HEK293 (cell line): ENCODE measurements around the gene CASD1.

Source experiments
- CTCF ChIA-PET: fragments of 350-600 bp; formaldehyde crosslinking; extraction: SDS; loops from one replicate; lab custom pipeline; 2021; ENCODE audit warnings: antibody characterized with exemption; lab: Yijun Ruan, JAX
- POLR2A ChIA-PET: fragments of 300-600 bp; formaldehyde crosslinking; extraction: SDS; loops from one replicate; lab custom pipeline; 2020; ENCODE audit warnings: antibody characterized with exemption, inconsistent platforms; lab: Yijun Ruan, JAX
- H3K27ac ChIP-seq: fragments of 200-500 bp; sonication (Bioruptor generic); 2 replicates; pipeline ENCODE4 v1.5.1; 2014; ENCODE audit warnings: low read depth, low read length, control low read depth, inconsistent platforms; ENCODE audit errors: extremely low read depth
- H3K36me3 ChIP-seq, 2 experiments: fragments of 200-500 bp in 1 of 2; sonication (Bioruptor generic) in 1 of 2; 1 replicate in 1 of 2; 2 replicates in 1 of 2; pipeline ENCODE4 v1.5.1; 2014 to 2017; ENCODE audit warnings: inconsistent platforms in 2 of 2, low read length in 2 of 2; ENCODE audit not compliant: control insufficient read depth in 2 of 2, insufficient read depth in 1 of 2
- H3K4me1 ChIP-seq: fragments of 200-500 bp; sonication (Bioruptor generic); 2 replicates; pipeline ENCODE4 v1.5.1; 2014; ENCODE audit warnings: mild to moderate bottlenecking, low read length, inconsistent platforms; ENCODE audit not compliant: control insufficient read depth, insufficient read depth
- H3K4me3 ChIP-seq: 2 replicates; pipeline ENCODE4 v1.5.1; 2011; ENCODE audit warnings: low read depth, mild to moderate bottlenecking, control low read depth, low read length, moderate library complexity
- H3K9me3 ChIP-seq: fragments of 200-500 bp; sonication (Bioruptor generic); 2 replicates; pipeline ENCODE4 v1.5.1; 2014; ENCODE audit warnings: low read depth, low read length, inconsistent platforms; ENCODE audit not compliant: control insufficient read depth, insufficient read depth
- EGR2 ChIP-seq: fragments of 450-650 bp; formaldehyde crosslinking; IDR thresholded peaks from 2 replicates; pipeline ENCODE4 v1.5.1; 2016; ENCODE audit warnings: low read depth, missing biosample characterization, missing genetic modification characterization
- GLIS2 ChIP-seq: fragments of 450-650 bp; formaldehyde crosslinking; IDR thresholded peaks from 2 replicates; pipeline ENCODE4 v1.5.1; 2016; ENCODE audit warnings: missing biosample characterization, missing genetic modification characterization
- HOXD13 ChIP-seq: sonication (generic); formaldehyde crosslinking; IDR thresholded peaks from 2 replicates; pipeline ENCODE4 v1.8.0; 2022; ENCODE audit warnings: missing genetic modification reagents, borderline replicate concordance
- REST ChIP-seq: fragments of 450-650 bp; formaldehyde crosslinking; IDR thresholded peaks from 2 replicates; pipeline ENCODE4 v1.5.1; 2016; ENCODE audit warnings: missing biosample characterization, missing genetic modification characterization
- SP7 ChIP-seq: fragments of 450-650 bp; formaldehyde crosslinking; IDR thresholded peaks from 2 replicates; pipeline ENCODE4 v1.5.1; 2016; ENCODE audit warnings: missing biosample characterization, missing genetic modification characterization
- ZBTB1 ChIP-seq: fragments of 450-650 bp; formaldehyde crosslinking; IDR thresholded peaks from 2 replicates; pipeline ENCODE4 v1.5.1; 2016; ENCODE audit warnings: missing biosample characterization, missing genetic modification characterization
- ZBTB8A ChIP-seq: fragments of 450-650 bp; formaldehyde crosslinking; IDR thresholded peaks from 2 replicates; pipeline ENCODE4 v1.5.1; 2016; ENCODE audit warnings: missing biosample characterization, missing genetic modification characterization
- ZFP37 ChIP-seq: fragments of 450-650 bp; formaldehyde crosslinking; IDR thresholded peaks from 2 replicates; pipeline ENCODE4 v1.5.1; 2016; ENCODE audit warnings: missing biosample characterization, missing genetic modification characterization
- ZNF114 ChIP-seq: fragments of 450-650 bp; formaldehyde crosslinking; IDR thresholded peaks from 2 replicates; pipeline ENCODE4 v1.5.0; 2017; ENCODE audit warnings: missing biosample characterization, missing genetic modification characterization
- ZNF169 ChIP-seq: fragments of 450-650 bp; formaldehyde crosslinking; IDR thresholded peaks from 2 replicates; pipeline ENCODE4 v1.5.1; 2016; ENCODE audit warnings: missing biosample characterization, missing genetic modification characterization
- ZNF202 ChIP-seq: fragments of 450-650 bp; formaldehyde crosslinking; IDR thresholded peaks from 2 replicates; pipeline ENCODE4 v1.5.1; 2016; ENCODE audit warnings: missing biosample characterization, missing genetic modification characterization, borderline replicate concordance
- ZNF223 ChIP-seq: fragments of 450-650 bp; formaldehyde crosslinking; IDR thresholded peaks from 2 replicates; pipeline ENCODE4 v1.5.1; 2016; ENCODE audit warnings: missing biosample characterization, missing genetic modification characterization
- ZNF350 ChIP-seq: fragments of 450-650 bp; formaldehyde crosslinking; IDR thresholded peaks from 2 replicates; pipeline ENCODE4 v1.5.0; 2017; ENCODE audit warnings: missing biosample characterization, mild to moderate bottlenecking, missing genetic modification characterization
- ZNF37A ChIP-seq: fragments of 450-650 bp; IDR thresholded peaks from 2 replicates; pipeline ENCODE4 v1.5.1; 2018; ENCODE audit warnings: missing biosample characterization, missing genetic modification characterization
- ZNF449 ChIP-seq: fragments of 450-650 bp; formaldehyde crosslinking; IDR thresholded peaks from 2 replicates; pipeline ENCODE4 v1.5.1; 2017; ENCODE audit warnings: missing biosample characterization, mild to moderate bottlenecking, missing genetic modification characterization, moderate library complexity
- ZNF529 ChIP-seq: fragments of 450-650 bp; formaldehyde crosslinking; IDR thresholded peaks from 2 replicates; pipeline ENCODE4 v1.5.1; 2017; ENCODE audit warnings: missing genetic modification characterization, missing biosample characterization; ENCODE audit not compliant: insufficient replicate concordance
- ZNF544 ChIP-seq: fragments of 450-650 bp; formaldehyde crosslinking; IDR thresholded peaks from 2 replicates; pipeline ENCODE4 v1.5.0; 2017; ENCODE audit warnings: missing biosample characterization, missing genetic modification characterization
- ZNF560 ChIP-seq: fragments of 450-650 bp; formaldehyde crosslinking; IDR thresholded peaks from 2 replicates; pipeline ENCODE4 v1.5.1; 2017; ENCODE audit warnings: missing biosample characterization, missing genetic modification characterization, borderline replicate concordance
- ZNF624 ChIP-seq: fragments of 450-650 bp; formaldehyde crosslinking; IDR thresholded peaks from 2 replicates; pipeline ENCODE4 v1.5.1; 2017; ENCODE audit warnings: missing biosample characterization, missing genetic modification characterization
- ZNF792 ChIP-seq: fragments of 450-650 bp; formaldehyde crosslinking; IDR thresholded peaks from 2 replicates; pipeline ENCODE4 v1.5.1; 2016; ENCODE audit warnings: missing biosample characterization, missing genetic modification characterization
- ZXDB ChIP-seq: fragments of 450-650 bp; formaldehyde crosslinking; IDR thresholded peaks from 2 replicates; pipeline ENCODE4 v1.5.1; 2016; ENCODE audit warnings: missing biosample characterization, missing genetic modification characterization
- TF ChIP-seq, protein P1 (sequence below): fragments of 450-650 bp; formaldehyde crosslinking; optimal IDR thresholded peaks from 2 replicates; pipeline ENCODE3; 2016; ENCODE audit warnings: missing biosample characterization, mild to moderate bottlenecking, missing genetic modification characterization
- TF ChIP-seq, protein P2 (sequence below): fragments of 450-650 bp; formaldehyde crosslinking; IDR thresholded peaks from 2 replicates; pipeline ENCODE4 v1.5.1; 2016; ENCODE audit warnings: missing biosample characterization, missing genetic modification characterization
- TF ChIP-seq, protein P3 (sequence below): fragments of 450-650 bp; formaldehyde crosslinking; IDR thresholded peaks from 2 replicates; pipeline ENCODE4 v1.5.0; 2017; ENCODE audit warnings: missing biosample characterization, missing genetic modification characterization, borderline replicate concordance

Gene CASD1

DNA sequence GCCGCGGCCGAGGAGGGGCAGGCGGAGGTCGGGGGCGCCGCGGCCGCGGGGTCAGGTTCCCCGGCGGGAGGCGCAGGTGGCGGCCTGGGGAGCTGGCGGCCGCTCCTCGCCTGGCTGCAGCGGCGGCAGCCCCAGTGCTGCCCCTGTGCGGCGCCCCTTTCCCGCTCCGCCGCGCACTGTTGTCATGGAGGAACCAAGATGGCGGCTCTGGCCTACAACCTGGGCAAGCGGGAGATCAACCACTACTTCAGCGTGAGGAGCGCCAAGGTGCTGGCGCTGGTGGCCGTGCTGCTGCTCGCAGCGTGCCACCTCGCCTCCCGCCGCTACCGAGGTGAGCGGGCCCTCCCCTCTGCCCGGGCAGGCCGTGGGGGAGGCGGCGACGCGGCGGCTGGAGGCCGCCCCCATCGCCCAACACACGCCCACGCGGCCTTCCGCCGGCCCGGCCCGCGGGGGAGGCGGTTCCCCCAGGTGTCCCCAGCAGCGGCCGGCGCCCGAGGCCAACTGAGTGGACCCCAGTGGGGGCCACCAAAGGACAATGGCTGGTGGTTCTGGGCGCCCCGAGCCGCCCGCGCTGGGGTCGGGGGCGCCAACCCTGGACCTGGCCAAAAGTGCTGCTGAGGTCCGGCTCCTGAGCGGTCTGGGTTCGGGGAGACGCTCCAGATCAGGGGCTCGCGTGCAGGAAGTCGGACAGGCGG is 425 bp downstream of the CASD1 start (continued):
- TF ChIP-seq ZNF202 (tag by site-specific recombination) (no peak), GLIS2 (tag by site-specific recombination) (peak; percentile 99), ZNF169 (tag by site-specific recombination) (no peak), SP7 (tag by site-specific recombination) (peak; percentile 16; the same call in 1 of the 2 replicates), ZNF792 (tag by site-specific recombination) (no peak), ZFP37 (no peak), ZNF529 (no peak), ZNF624 (no peak), ZNF114 (tag by site-specific recombination) (no peak)

DNA sequence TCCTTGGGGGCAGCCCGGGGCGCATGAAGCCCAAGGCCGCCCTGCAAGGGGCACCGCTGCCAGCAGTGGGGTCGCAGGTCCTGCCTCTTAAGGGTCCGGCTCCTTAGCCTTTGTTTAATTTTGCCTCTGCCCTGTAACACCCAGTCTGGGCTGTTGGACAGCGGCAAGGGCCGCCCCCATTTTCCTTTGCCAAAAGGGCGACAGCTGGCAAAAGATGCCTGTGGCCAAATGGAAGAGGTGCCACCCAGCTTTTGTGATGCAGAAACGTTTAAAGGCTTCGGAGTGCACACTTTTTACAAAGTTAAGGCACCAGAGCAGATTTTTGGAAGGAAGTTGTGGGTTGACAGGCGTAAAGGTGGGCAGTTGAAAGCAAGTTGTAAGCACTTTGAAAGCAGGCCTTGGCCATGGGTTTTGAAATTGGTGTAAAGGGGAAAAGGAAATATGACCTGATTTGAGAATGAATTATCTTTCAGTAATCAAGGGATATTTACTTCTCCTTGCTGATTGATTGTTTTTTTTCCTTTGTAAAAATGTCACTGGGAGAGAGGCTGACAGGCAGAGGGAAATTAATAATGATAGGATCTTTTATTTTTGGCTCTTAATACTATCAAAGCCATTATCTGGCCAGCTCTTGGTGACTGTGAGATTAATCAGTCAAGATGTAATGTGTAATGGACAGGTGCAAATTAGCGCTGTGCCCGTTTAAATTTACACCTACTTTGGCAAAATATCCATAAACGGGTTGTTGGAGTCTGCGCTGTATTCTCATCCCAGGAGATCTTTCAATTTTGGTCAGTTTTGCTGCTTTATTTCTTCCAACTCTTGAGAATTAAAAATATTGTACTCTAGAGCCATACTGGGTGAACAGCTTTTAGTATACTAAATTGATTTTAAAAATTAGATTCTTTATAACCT is 1.2 kb downstream of the CASD1 start:
- no peaks in the 10 kb centered on the region for H3K36me3 ChIP-seq
- ChIA-PET POLR2A (no interaction called here), CTCF (no interaction called here)
- peak overlapping the region; percentile 97 for H3K27ac ChIP-seq
- H3K4me1 ChIP-seq = peaks cover 26% of the 10 kb centered on the region
- no peaks in the 10 kb centered on the region for H3K9me3 ChIP-seq
- H3K4me3 ChIP-seq = peak overlapping the region; percentile 81
- TF ChIP-seq ZBTB8A (tag by site-specific recombination) (peak; percentile 98), HOXD13 (no peak), ZBTB1 (tag by site-specific recombination) (no peak), ZNF350 (tag by site-specific recombination) (no peak), ZXDB (tag by site-specific recombination) (no peak; the same call in 1 of the 2 replicates), EGR2 (tag by site-specific recombination) (peak; percentile 61), ZNF544 (tag by site-specific recombination) (no peak), ZNF37A (no peak), ZNF223 (no peak), REST (tag by site-specific recombination) (peak; percentile 97), ZNF560 (no peak), ZNF449 (tag by site-specific recombination) (no peak)
- TF ChIP-seq, protein P1, sequence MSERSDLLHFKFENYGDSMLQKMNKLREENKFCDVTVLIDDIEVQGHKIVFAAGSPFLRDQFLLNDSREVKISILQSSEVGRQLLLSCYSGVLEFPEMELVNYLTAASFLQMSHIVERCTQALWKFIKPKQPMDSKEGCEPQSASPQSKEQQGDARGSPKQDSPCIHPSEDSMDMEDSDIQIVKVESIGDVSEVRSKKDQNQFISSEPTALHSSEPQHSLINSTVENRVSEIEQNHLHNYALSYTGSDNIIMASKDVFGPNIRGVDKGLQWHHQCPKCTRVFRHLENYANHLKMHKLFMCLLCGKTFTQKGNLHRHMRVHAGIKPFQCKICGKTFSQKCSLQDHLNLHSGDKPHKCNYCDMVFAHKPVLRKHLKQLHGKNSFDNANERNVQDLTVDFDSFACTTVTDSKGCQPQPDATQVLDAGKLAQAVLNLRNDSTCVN (tag by site-specific recombination) = no peak
- TF ChIP-seq, protein P2, sequence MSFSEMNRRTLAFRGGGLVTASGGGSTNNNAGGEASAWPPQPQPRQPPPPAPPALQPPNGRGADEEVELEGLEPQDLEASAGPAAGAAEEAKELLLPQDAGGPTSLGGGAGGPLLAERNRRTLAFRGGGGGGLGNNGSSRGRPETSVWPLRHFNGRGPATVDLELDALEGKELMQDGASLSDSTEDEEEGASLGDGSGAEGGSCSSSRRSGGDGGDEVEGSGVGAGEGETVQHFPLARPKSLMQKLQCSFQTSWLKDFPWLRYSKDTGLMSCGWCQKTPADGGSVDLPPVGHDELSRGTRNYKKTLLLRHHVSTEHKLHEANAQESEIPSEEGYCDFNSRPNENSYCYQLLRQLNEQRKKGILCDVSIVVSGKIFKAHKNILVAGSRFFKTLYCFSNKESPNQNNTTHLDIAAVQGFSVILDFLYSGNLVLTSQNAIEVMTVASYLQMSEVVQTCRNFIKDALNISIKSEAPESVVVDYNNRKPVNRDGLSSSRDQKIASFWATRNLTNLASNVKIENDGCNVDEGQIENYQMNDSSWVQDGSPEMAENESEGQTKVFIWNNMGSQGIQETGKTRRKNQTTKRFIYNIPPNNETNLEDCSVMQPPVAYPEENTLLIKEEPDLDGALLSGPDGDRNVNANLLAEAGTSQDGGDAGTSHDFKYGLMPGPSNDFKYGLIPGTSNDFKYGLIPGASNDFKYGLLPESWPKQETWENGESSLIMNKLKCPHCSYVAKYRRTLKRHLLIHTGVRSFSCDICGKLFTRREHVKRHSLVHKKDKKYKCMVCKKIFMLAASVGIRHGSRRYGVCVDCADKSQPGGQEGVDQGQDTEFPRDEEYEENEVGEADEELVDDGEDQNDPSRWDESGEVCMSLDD (tag by site-specific recombination) = 0 out of 2 replicates have a peak, but pooled peaks have one; percentile 76
- TF ChIP-seq, protein P3, sequence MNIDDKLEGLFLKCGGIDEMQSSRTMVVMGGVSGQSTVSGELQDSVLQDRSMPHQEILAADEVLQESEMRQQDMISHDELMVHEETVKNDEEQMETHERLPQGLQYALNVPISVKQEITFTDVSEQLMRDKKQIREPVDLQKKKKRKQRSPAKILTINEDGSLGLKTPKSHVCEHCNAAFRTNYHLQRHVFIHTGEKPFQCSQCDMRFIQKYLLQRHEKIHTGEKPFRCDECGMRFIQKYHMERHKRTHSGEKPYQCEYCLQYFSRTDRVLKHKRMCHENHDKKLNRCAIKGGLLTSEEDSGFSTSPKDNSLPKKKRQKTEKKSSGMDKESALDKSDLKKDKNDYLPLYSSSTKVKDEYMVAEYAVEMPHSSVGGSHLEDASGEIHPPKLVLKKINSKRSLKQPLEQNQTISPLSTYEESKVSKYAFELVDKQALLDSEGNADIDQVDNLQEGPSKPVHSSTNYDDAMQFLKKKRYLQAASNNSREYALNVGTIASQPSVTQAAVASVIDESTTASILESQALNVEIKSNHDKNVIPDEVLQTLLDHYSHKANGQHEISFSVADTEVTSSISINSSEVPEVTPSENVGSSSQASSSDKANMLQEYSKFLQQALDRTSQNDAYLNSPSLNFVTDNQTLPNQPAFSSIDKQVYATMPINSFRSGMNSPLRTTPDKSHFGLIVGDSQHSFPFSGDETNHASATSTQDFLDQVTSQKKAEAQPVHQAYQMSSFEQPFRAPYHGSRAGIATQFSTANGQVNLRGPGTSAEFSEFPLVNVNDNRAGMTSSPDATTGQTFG (tag by site-specific recombination) = no peak
